HFFc6 (cell line): ENCODE measurements around the gene GSTM3. TPM values are rescaled to one million over a fixed set of nuclear protein-coding genes. Genes with fewer than 3 reads are reported as not detected.
A peak's percentile ranks its signal among the peaks of the same experiment; 100 is the strongest.

Experiments used
- DNase-seq: peaks from one replicate; pipeline ENCODE4 v3.0.0-alpha.2; 2018
- H3K27ac Mint-ChIP-seq: 2 replicates; pipeline ENCODE4 v1.8.0; 2020; ENCODE audit warnings: mild to moderate bottlenecking, mixed read lengths
- H3K27me3 Mint-ChIP-seq: 2 replicates; pipeline ENCODE4 v1.8.0; 2021; ENCODE audit warnings: mild to moderate bottlenecking, moderate library complexity, mixed read lengths; ENCODE audit not compliant: insufficient read depth
- H3K36me3 Mint-ChIP-seq: 2 replicates; pipeline ENCODE4 v1.8.0; 2021; ENCODE audit warnings: low read depth, mixed read lengths
- H3K4me1 Mint-ChIP-seq: 2 replicates; pipeline ENCODE4 v1.8.0; 2020; ENCODE audit warnings: low read depth, mixed read lengths
- H3K4me3 Mint-ChIP-seq: 2 replicates; pipeline ENCODE4 v1.8.0; 2020; ENCODE audit warnings: mild to moderate bottlenecking, moderate library complexity, mixed read lengths
- H3K9me3 Mint-ChIP-seq: 2 replicates; pipeline ENCODE4 v1.8.0; 2020; ENCODE audit warnings: mild to moderate bottlenecking, mixed read lengths
- CTCF ChIP-seq: fragments of 200-600 bp; sonication (generic); IDR thresholded peaks from 2 replicates; pipeline ENCODE4 v1.5.0; 2021; ENCODE audit warnings: antibody characterized with exemption, mild to moderate bottlenecking
- total RNA-seq, 6 experiments: library from RNA; stranded (reverse); fragmentation: NEBNext Ultra II Directional; extraction: Animal tissue kit (Norgen Biotek cat#: 25700); gene quantifications; 2 replicates in 1 of 6; 3 replicates in 5 of 6; pipeline ENCODE4 v1.2.3, GENCODE V29; 2021

Gene GSTM3
- total RNA-seq, 6 experiments from 2014 or later: 36.9 to 51.3 (median 43.6) TPM

GRCh38 chr1:109775398-109775797, 34.6 kb upstream of the GSTM3 start:
- Mint-ChIP-seq H3K4me3 (no peak overlapping the region), H3K27ac (no peak overlapping the region), H3K9me3 (peaks cover under 1% of the 10 kb centered on the region; the same call in 1 of the 2 replicates), H3K36me3 (peaks cover under 1% of the 10 kb centered on the region; the same call in 1 of the 2 replicates), H3K4me1 (peaks cover 45% of the 10 kb centered on the region), H3K27me3 (no peaks in the 10 kb centered on the region; the same call in 1 of the 2 replicates)
- peak; percentile 35 for DNase-seq
- TF ChIP-seq CTCF: no peak

- peaks cover 45% of the 10 kb centered on the region for H3K4me1 Mint-ChIP-seq
- H3K36me3 Mint-ChIP-seq: no peaks in the 10 kb centered on the region
Measured at GRCh38 chr1:109773900-109774485, 33.2 kb upstream of the GSTM3 start.

GRCh38 chr1:109773203-109773899, 32.5 kb upstream of the GSTM3 start:
- H3K27ac Mint-ChIP-seq: no peak overlapping the region
- no peaks in the 10 kb centered on the region for H3K36me3 Mint-ChIP-seq
- H3K4me1 Mint-ChIP-seq: peaks cover 45% of the 10 kb centered on the region
- H3K27me3 Mint-ChIP-seq: peaks cover 3% of the 10 kb centered on the region
- H3K9me3 Mint-ChIP-seq: no peaks in the 10 kb centered on the region
- TF ChIP-seq CTCF: peak; percentile 89
- DNase-seq: peak; percentile 86
- no peak overlapping the region for H3K4me3 Mint-ChIP-seq

More at GRCh38 chr1:109773900-109774485, 33.2 kb upstream of the GSTM3 start:
- Mint-ChIP-seq H3K9me3 (no peaks in the 10 kb centered on the region), H3K27ac (no peak overlapping the region), H3K27me3 (peaks cover 3% of the 10 kb centered on the region), H3K4me3 (no peak overlapping the region)
- peak; percentile 22 for TF ChIP-seq CTCF
- no peak for DNase-seq

GRCh38 chr1:109772658-109773202, 31.9 kb upstream of the GSTM3 start:
- Mint-ChIP-seq H3K4me1 (peaks cover 45% of the 10 kb centered on the region), H3K36me3 (no peaks in the 10 kb centered on the region), H3K9me3 (no peaks in the 10 kb centered on the region), H3K27ac (no peak overlapping the region), H3K27me3 (peaks cover 3% of the 10 kb centered on the region), H3K4me3 (no peak overlapping the region)
- no peak for TF ChIP-seq CTCF
- no peak for DNase-seq

GRCh38 chr1:109771712-109772657, 31.1 kb upstream of the GSTM3 start:
- H3K27me3 Mint-ChIP-seq: peaks cover 3% of the 10 kb centered on the region
- H3K36me3 Mint-ChIP-seq: no peaks in the 10 kb centered on the region

More at GRCh38 chr1:109771712-109772657, 31.1 kb upstream of the GSTM3 start:
- Mint-ChIP-seq H3K4me3 (no peak overlapping the region), H3K4me1 (peaks cover 37% of the 10 kb centered on the region), H3K27ac (no peak overlapping the region), H3K9me3 (no peaks in the 10 kb centered on the region)
- no peak for TF ChIP-seq CTCF
- DNase-seq: no peak
